Fibroblast of lung (primary cell): ENCODE data around the gene APOA5.

Experiments used
- EZH2 ChIP-seq: IDR thresholded peaks from 2 replicates; pipeline ENCODE4 v1.5.1; 2012; ENCODE audit warnings: low read length, control low read depth, mild to moderate bottlenecking; ENCODE audit errors: missing control alignments
- TF ChIP-seq, protein P1 (sequence below), 2 donors: IDR thresholded peaks in 1 of 2; conservative IDR thresholded peaks in 1 of 2; 1 replicate in 1 of 2; 2 replicates in 1 of 2; pipeline ENCODE4 v1.5.1; 2011 to 2012; ENCODE audit warnings: low read length in 2 of 2, control low read depth in 1 of 2, inconsistent platforms in 1 of 2, low read depth in 1 of 2, mild to moderate bottlenecking in 1 of 2

DNA sequence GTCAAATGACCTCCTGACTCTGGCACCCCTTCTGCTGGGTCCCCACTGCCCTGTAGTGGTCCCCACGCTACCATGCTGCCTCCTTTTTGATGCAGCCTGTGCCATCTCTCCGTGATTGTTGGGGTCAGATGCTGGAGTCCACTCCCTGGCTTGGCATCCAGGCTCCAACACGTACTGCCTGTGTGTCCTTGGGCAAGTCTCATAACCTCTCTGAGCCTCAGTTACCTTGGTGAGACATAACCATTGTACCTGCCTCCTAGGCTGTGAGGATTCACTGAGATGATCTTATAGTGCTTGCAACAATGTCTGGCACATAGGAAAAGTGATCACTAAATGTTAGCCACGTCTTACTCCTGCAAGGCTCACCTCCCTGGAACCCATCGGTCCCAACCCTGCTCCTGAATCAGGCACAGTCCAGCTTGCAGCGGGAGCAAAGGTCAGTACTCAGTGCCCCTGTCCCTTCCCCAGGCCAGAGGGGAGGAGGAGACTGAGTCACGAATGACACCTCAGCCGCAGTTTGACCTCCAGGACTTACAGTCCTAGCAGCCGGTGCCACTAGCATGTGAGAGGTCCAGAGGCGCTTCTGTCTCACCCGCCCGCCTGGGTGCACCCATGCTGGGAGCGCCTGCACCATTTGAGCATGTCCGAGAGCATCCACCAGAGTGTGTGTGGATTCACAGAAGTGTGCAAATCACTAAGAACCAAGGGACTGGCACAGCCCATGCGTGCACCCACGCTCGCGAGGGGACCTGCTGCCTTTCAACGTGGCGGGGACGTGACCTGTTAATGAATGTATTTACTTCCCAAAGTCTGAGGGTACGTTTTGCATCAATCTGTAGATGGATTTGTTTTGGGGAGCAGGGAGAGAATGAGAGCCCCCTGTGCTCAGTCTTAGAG is 34.4 kb upstream of the APOA5 start:
- TF ChIP-seq, protein P1, sequence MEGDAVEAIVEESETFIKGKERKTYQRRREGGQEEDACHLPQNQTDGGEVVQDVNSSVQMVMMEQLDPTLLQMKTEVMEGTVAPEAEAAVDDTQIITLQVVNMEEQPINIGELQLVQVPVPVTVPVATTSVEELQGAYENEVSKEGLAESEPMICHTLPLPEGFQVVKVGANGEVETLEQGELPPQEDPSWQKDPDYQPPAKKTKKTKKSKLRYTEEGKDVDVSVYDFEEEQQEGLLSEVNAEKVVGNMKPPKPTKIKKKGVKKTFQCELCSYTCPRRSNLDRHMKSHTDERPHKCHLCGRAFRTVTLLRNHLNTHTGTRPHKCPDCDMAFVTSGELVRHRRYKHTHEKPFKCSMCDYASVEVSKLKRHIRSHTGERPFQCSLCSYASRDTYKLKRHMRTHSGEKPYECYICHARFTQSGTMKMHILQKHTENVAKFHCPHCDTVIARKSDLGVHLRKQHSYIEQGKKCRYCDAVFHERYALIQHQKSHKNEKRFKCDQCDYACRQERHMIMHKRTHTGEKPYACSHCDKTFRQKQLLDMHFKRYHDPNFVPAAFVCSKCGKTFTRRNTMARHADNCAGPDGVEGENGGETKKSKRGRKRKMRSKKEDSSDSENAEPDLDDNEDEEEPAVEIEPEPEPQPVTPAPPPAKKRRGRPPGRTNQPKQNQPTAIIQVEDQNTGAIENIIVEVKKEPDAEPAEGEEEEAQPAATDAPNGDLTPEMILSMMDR (conservative IDR thresholded peaks at IDR 0.05 in 1 of 2, IDR thresholded peaks at IDR 0.05 in 1 of 2; ENCODE audit: low read depth in 1 of 2, low read length in 2 of 2) = no peak
- TF ChIP-seq EZH2 = no peak
